Prostate gland (tissue), 2 donors: ENCODE data around the gene SLC28A1.

Experiments used
- CTCF ChIP-seq, 4 experiments: fragments of 200-600 bp in 2 of 4; fragments of 450-650 bp in 2 of 4; sonication (generic) in 2 of 4; IDR thresholded peaks; 1 replicate in 3 of 4; 2 replicates in 1 of 4; pipeline ENCODE4 v1.5.1; 2016 to 2019; ENCODE audit warnings: antibody characterized with exemption in 4 of 4, mild to moderate bottlenecking in 2 of 4, moderate library complexity in 2 of 4
- POLR2A ChIP-seq: fragments of 450-650 bp; IDR thresholded peaks from one replicate; pipeline ENCODE4 v1.6.1; 2016; ENCODE audit warnings: antibody characterized with exemption, mild to moderate bottlenecking

- TF ChIP-seq CTCF (IDR thresholded peaks at IDR 0.05) (no peak), POLR2A (no peak)
Observed at GRCh38 chr15:84861781-84862180, 22.7 kb upstream of the SLC28A1 start.
